Left lung (tissue), 10 donors: ENCODE data around the gene RAPGEF2. TPM values are rescaled to one million over a fixed set of nuclear protein-coding genes. Genes with fewer than 3 reads are reported as not detected.

Source experiments
- ATAC-seq: fragments of 200-7000 bp; cut with Tn5 transposase; one replicate; pipeline ENCODE4 v1.9.1; 2020; ENCODE audit warnings: moderate library complexity
- DNase-seq, 4 donors: peaks; one replicate each; pipeline ENCODE4 v3.0.0-alpha.2; 2013 to 2020
- H3K27ac ChIP-seq, 2 donors: fragments of 200-600 bp; sonication (generic) in 1 of 2; one replicate each; pipeline versions ENCODE4 v1.5.0 to v1.8.0; 2020 to 2021
- H3K27me3 ChIP-seq, 2 donors: fragments of 200-600 bp; sonication (generic) in 1 of 2; one replicate each; pipeline versions ENCODE4 v1.5.0 to v1.8.0; 2020 to 2021
- H3K36me3 ChIP-seq, 2 donors: fragments of 200-600 bp; sonication (generic) in 1 of 2; one replicate each; pipeline versions ENCODE4 v1.5.0 to v1.8.0; 2020 to 2021
- H3K4me1 ChIP-seq, 2 donors: fragments of 200-600 bp; one replicate each; pipeline ENCODE4 v1.8.0; 2021
- H3K4me3 ChIP-seq, 2 donors: fragments of 200-600 bp; sonication (generic) in 1 of 2; one replicate each; pipeline versions ENCODE4 v1.5.0 to v1.8.0; 2020 to 2021; ENCODE audit warnings: mild to moderate bottlenecking in 1 of 2
- H3K9me3 ChIP-seq, 2 donors: fragments of 200-600 bp; sonication (generic) in 1 of 2; one replicate each; pipeline versions ENCODE4 v1.5.0 to v1.8.0; 2020 to 2021
- CTCF ChIP-seq, 2 donors: fragments of 200-600 bp; sonication (generic) in 1 of 2; IDR thresholded peaks; one replicate each; pipeline versions ENCODE4 v1.5.0 to v1.8.0; 2021; ENCODE audit warnings: antibody characterized with exemption in 2 of 2
- intact Hi-C, 2 donors: fragments of 100-400 bp; cut with DNase I; formaldehyde crosslinking; loops; one replicate each; pipeline versions ENCODE4 v1.11.2 to v1.14.2; 2022
- polyA plus RNA-seq, 6 donors: library from polyadenylated mRNA; unstranded; fragments of 120-200 nt; gene quantifications; one replicate each; pipeline ENCODE4 v1.2.1, GENCODE V29; 2013; ENCODE audit not compliant: insufficient read length in 6 of 6
- total RNA-seq, 2 donors: library from RNA; stranded (reverse); fragmentation: NEBNext Ultra II Directional; extraction: Animal tissue kit (Norgen Biotek cat#: 25700); gene quantifications; one replicate each; pipeline ENCODE4 v1.2.1, GENCODE V29; 2021
- donor health status: DM: no; HTN: yes; CAD: no.
- donor health status: DM: no; HTN: no; CAD: no.

The RAPGEF2 gene
- total and polyA plus RNA-seq, 8 donors: 39.9 to 52.0 (median 45.4) TPM

- Histone ChIP-seq H3K4me3 (no peak overlapping the region), H3K36me3 (peaks cover 0 to 79% of the 10 kb centered on the region in 2 donors), H3K4me1 (no peaks in the 10 kb centered on the region), H3K27ac (no peak overlapping the region), H3K9me3 (no peaks in the 10 kb centered on the region), H3K27me3 (no peaks in the 10 kb centered on the region)
- ATAC-seq (no peak), DNase-seq (no peak)
- no peak for TF ChIP-seq CTCF (IDR thresholded peaks at IDR 0.05)
- intact Hi-C loops: no loop called here
Measured at GRCh38 chr4:159346681-159347080, 243.8 kb downstream of the RAPGEF2 start.

- DNase-seq: no peak
- peaks cover 0 to 78% of the 10 kb centered on the region in 2 donors for H3K36me3 ChIP-seq
Measured at GRCh38 chr4:159347813-159348212, 244.9 kb downstream of the RAPGEF2 start.

GRCh38 chr4:159349332-159349731, 246.5 kb downstream of the RAPGEF2 start:
- intact Hi-C loops: no loop called here
- TF ChIP-seq CTCF (IDR thresholded peaks at IDR 0.05): no peak
- Histone ChIP-seq H3K4me1 (no peaks in the 10 kb centered on the region), H3K36me3 (peaks cover 5 to 78% of the 10 kb centered on the region in 2 donors), H3K27me3 (no peaks in the 10 kb centered on the region), H3K4me3 (no peak overlapping the region), H3K27ac (no peak overlapping the region), H3K9me3 (no peaks in the 10 kb centered on the region)
- no peak for DNase-seq
- no peak for ATAC-seq

More at GRCh38 chr4:159347813-159348212, 244.9 kb downstream of the RAPGEF2 start:
- intact Hi-C loops: no loop called here
- Histone ChIP-seq H3K9me3 (no peaks in the 10 kb centered on the region), H3K4me1 (no peaks in the 10 kb centered on the region), H3K27ac (no peak overlapping the region), H3K27me3 (no peaks in the 10 kb centered on the region), H3K4me3 (no peak overlapping the region)
- ATAC-seq: no peak
- no peak for TF ChIP-seq CTCF (IDR thresholded peaks at IDR 0.05)

GRCh38 chr4:159352609-159353008, 249.7 kb downstream of the RAPGEF2 start:
- Histone ChIP-seq H3K4me3 (no peak overlapping the region), H3K36me3 (peaks cover 5 to 78% of the 10 kb centered on the region in 2 donors), H3K4me1 (no peaks in the 10 kb centered on the region), H3K9me3 (no peaks in the 10 kb centered on the region), H3K27ac (no peak overlapping the region), H3K27me3 (no peaks in the 10 kb centered on the region)
- TF ChIP-seq CTCF (IDR thresholded peaks at IDR 0.05): no peak
- no peak for DNase-seq
- intact Hi-C loops: no loop called here
- no peak for ATAC-seq

- Histone ChIP-seq H3K4me1 (no peaks in the 10 kb centered on the region), H3K9me3 (no peaks in the 10 kb centered on the region), H3K4me3 (no peak overlapping the region), H3K27ac (no peak overlapping the region), H3K27me3 (no peaks in the 10 kb centered on the region), H3K36me3 (peaks cover 5 to 78% of the 10 kb centered on the region in 2 donors)
- ATAC-seq (no peak), DNase-seq (no peak)
- TF ChIP-seq CTCF (IDR thresholded peaks at IDR 0.05): no peak
- intact Hi-C loops: no loop called here
Measured at GRCh38 chr4:159353422-159354116, 250.7 kb downstream of the RAPGEF2 start.
